GM19099 (cell line): ENCODE measurements around the gene ZBTB7C.

ENCODE experiments used
- POLR2A ChIP-seq: IDR thresholded peaks from 3 replicates; pipeline ENCODE4 v1.6.1; 2011; ENCODE audit warnings: low read depth; ENCODE audit not compliant: insufficient read length; ENCODE audit errors: extremely low read depth

ZBTB7C gene

GRCh38 chr18:48126240-48126639 is 282.9 kb downstream of the ZBTB7C start:
- no peak for TF ChIP-seq POLR2A

- no peak for TF ChIP-seq POLR2A
These were observed 283.5 kb downstream of the ZBTB7C start for GRCh38 chr18:48125724-48126123.

GRCh38 chr18:48124857-48125626 is 284.1 kb downstream of the ZBTB7C start:
- no peak for TF ChIP-seq POLR2A

GRCh38 chr18:48123941-48124340 is 285.2 kb downstream of the ZBTB7C start:
- TF ChIP-seq POLR2A: no peak

- no peak for TF ChIP-seq POLR2A
These were observed 285.9 kb downstream of the ZBTB7C start for GRCh38 chr18:48123324-48123723.

- no peak for TF ChIP-seq POLR2A
These were observed 286.4 kb downstream of the ZBTB7C start for GRCh38 chr18:48122816-48123215.

- no peak for TF ChIP-seq POLR2A
These were observed 286.8 kb downstream of the ZBTB7C start for GRCh38 chr18:48122376-48122775.

GRCh38 chr18:48121752-48122151 is 287.4 kb downstream of the ZBTB7C start:
- TF ChIP-seq POLR2A: no peak

- no peak for TF ChIP-seq POLR2A
These were observed 290.0 kb downstream of the ZBTB7C start for GRCh38 chr18:48119204-48119603.

GRCh38 chr18:48116873-48117630 is 292.1 kb downstream of the ZBTB7C start:
- no peak for TF ChIP-seq POLR2A

- TF ChIP-seq POLR2A: no peak
These were observed 293.2 kb downstream of the ZBTB7C start for GRCh38 chr18:48116017-48116416.

- no peak for TF ChIP-seq POLR2A
These were observed 295.5 kb downstream of the ZBTB7C start for GRCh38 chr18:48113691-48114090.

- no peak for TF ChIP-seq POLR2A
These were observed 297.6 kb downstream of the ZBTB7C start for GRCh38 chr18:48111587-48111986.

GRCh38 chr18:48110797-48111196 is 298.4 kb downstream of the ZBTB7C start:
- TF ChIP-seq POLR2A: no peak

- TF ChIP-seq POLR2A: no peak
These were observed 299.2 kb downstream of the ZBTB7C start for GRCh38 chr18:48109961-48110493.

- TF ChIP-seq POLR2A: no peak
These were observed 301.0 kb downstream of the ZBTB7C start for GRCh38 chr18:48108136-48108535.
